ENCODE measurements around the gene TMEM214.

Gene TMEM214

DNA sequence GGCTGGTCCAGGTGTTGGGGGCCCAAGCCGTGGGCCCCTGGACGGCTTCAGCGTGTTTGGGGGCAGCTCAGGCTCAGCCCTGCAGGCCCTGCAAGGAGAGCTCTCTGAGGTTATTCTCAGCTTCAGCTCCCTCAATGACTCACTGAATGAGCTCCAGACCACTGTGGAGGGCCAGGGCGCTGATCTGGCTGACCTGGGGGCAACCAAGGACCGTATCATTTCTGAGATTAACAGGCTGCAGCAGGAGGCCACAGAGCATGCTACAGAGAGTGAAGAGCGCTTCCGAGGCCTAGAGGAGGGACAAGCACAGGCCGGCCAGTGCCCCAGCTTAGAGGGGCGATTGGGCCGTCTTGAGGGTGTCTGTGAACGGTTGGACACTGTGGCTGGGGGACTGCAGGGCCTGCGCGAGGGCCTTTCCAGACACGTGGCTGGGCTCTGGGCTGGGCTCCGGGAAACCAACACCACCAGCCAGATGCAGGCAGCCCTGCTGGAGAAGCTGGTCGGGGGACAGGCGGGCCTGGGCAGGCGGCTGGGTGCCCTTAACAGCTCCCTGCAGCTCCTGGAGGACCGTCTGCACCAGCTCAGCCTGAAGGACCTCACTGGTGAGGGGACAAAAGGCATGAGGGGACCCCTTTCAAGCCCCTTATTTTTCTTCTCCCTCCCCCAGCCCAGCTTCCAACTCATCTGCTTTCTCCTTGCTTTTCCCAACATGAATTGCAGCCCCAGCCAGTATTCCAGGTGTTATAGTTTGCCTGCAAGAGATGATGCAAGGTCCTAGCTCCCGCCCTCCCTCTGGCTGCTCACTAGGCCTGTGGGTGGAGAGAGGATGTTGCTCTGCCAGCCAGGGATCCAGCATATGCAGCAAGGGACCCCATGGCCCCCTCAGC is 50.9 kb downstream of the TMEM214 start:
- TF ChIP-seq, protein P1, sequence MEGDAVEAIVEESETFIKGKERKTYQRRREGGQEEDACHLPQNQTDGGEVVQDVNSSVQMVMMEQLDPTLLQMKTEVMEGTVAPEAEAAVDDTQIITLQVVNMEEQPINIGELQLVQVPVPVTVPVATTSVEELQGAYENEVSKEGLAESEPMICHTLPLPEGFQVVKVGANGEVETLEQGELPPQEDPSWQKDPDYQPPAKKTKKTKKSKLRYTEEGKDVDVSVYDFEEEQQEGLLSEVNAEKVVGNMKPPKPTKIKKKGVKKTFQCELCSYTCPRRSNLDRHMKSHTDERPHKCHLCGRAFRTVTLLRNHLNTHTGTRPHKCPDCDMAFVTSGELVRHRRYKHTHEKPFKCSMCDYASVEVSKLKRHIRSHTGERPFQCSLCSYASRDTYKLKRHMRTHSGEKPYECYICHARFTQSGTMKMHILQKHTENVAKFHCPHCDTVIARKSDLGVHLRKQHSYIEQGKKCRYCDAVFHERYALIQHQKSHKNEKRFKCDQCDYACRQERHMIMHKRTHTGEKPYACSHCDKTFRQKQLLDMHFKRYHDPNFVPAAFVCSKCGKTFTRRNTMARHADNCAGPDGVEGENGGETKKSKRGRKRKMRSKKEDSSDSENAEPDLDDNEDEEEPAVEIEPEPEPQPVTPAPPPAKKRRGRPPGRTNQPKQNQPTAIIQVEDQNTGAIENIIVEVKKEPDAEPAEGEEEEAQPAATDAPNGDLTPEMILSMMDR (IDR thresholded peaks at IDR 0.05), result no peak
- Mint-ChIP-seq H3K4me3 (no peak overlapping the region), H3K27me3 (ENCODE audit: low read depth, poor library complexity) (peaks cover 27% of the 10 kb centered on the region), H3K4me1 (peaks cover 53% of the 10 kb centered on the region), H3K36me3 (ENCODE audit: low read depth) (no peaks in the 10 kb centered on the region), H3K9me3 (no peaks in the 10 kb centered on the region), H3K27ac (no peak overlapping the region)
- DNase-seq, result no peak

DNA sequence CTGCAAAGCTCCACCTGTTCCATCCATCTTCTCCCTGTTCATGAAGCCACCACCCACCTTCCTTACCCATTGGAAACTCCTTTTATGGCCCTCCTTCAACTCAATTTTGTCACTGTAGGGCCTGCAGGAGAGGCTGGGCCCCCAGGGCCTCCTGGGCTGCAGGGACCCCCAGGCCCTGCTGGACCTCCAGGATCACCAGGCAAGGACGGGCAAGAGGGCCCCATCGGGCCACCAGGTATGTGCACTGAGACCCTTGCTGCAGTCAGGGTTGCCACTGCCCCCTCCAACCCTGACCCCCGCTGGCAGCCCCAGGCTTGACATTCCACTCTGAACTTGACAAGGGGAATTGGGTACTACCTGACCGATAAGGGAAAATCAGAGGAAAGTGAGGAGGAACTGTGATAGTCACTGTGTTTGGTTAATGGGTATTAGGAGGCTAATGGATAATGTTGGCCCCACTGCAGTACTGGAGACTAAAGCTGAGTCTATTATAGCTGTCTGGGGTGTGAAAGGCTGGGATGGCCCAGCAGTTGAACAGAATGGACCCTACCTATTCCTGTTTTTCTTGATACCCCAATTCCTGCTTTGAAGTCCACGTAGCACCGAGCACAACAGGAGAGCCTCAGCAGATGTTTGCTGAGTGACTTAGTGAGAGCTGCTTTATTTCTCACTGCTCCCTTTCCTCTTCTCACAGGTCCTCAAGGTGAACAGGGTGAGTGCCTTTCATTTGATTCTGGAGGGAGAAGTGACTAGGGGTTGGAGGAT is 51.7 kb downstream of the TMEM214 start:
- peak overlapping the region; percentile 34 for H3K4me3 Mint-ChIP-seq

DNA sequence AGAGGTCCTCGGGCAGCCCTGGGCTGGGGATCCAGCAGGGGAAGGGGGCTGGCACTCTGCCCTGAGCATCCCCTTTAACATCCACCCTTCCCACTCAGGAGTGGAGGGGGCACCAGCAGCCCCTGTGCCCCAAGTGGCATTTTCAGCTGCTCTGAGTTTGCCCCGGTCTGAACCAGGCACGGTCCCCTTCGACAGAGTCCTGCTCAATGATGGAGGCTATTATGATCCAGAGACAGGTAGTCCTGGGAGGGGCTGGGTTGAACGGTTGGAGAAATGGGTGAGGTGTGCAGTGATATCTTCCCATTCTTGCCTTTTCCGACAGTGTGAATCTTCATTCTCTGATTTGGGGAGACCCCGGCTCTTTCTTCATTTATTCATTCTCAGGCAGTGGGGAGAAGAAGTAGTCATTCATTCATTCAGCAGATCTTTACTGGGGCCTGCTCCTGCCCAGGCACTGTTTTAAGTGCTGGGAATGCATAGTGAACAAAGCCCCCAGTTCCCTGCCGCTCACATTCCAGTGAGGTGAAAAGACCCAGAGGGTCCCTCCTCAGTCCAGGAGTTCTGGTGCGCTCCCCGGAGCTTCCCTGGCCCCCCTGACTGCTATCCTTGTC is 52.4 kb downstream of the TMEM214 start:
- H3K4me1 Mint-ChIP-seq, result peaks cover 41% of the 10 kb centered on the region
- H3K4me3 Mint-ChIP-seq, result peak overlapping the region; percentile 62
- TF ChIP-seq, protein P1 (IDR thresholded peaks at IDR 0.05), result no peak
- peaks cover 29% of the 10 kb centered on the region for H3K27me3 Mint-ChIP-seq (ENCODE audit: low read depth, poor library complexity)
- H3K9me3 Mint-ChIP-seq, result no peaks in the 10 kb centered on the region
- no peak overlapping the region for H3K27ac Mint-ChIP-seq
- no peaks in the 10 kb centered on the region for H3K36me3 Mint-ChIP-seq (ENCODE audit: low read depth)
- DNase-seq, result no peak

More for the DNA sequence above, 51.7 kb downstream of the TMEM214 start:
- peaks cover 29% of the 10 kb centered on the region for H3K27me3 Mint-ChIP-seq (ENCODE audit: low read depth, poor library complexity)
- DNase-seq, result no peak
- H3K4me1 Mint-ChIP-seq, result peaks cover 48% of the 10 kb centered on the region
- H3K27ac Mint-ChIP-seq, result no peak overlapping the region
- no peaks in the 10 kb centered on the region for H3K9me3 Mint-ChIP-seq
- no peaks in the 10 kb centered on the region for H3K36me3 Mint-ChIP-seq (ENCODE audit: low read depth)
- TF ChIP-seq, protein P1 (IDR thresholded peaks at IDR 0.05), result no peak

DNA sequence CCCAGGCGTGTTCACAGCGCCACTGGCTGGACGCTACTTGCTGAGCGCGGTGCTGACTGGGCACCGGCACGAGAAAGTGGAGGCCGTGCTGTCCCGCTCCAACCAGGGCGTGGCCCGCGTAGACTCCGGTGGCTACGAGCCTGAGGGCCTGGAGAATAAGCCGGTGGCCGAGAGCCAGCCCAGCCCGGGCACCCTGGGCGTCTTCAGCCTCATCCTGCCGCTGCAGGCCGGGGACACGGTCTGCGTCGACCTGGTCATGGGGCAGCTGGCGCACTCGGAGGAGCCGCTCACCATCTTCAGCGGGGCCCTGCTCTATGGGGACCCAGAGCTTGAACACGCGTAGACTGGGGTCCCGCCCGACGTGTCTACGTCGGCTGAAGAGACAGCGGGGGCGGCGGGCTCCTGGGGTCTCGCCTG is 52.9 kb downstream of the TMEM214 start:
- peaks cover 36% of the 10 kb centered on the region for H3K4me1 Mint-ChIP-seq
- no peak overlapping the region for H3K27ac Mint-ChIP-seq
- TF ChIP-seq, protein P1 (IDR thresholded peaks at IDR 0.05), result no peak
- H3K27me3 Mint-ChIP-seq (ENCODE audit: low read depth, poor library complexity), result peaks cover 29% of the 10 kb centered on the region
- no peaks in the 10 kb centered on the region for H3K36me3 Mint-ChIP-seq (ENCODE audit: low read depth)
- peak overlapping the region; percentile 62 for H3K4me3 Mint-ChIP-seq
- DNase-seq, result peak; percentile 54
- no peaks in the 10 kb centered on the region for H3K9me3 Mint-ChIP-seq

DNA sequence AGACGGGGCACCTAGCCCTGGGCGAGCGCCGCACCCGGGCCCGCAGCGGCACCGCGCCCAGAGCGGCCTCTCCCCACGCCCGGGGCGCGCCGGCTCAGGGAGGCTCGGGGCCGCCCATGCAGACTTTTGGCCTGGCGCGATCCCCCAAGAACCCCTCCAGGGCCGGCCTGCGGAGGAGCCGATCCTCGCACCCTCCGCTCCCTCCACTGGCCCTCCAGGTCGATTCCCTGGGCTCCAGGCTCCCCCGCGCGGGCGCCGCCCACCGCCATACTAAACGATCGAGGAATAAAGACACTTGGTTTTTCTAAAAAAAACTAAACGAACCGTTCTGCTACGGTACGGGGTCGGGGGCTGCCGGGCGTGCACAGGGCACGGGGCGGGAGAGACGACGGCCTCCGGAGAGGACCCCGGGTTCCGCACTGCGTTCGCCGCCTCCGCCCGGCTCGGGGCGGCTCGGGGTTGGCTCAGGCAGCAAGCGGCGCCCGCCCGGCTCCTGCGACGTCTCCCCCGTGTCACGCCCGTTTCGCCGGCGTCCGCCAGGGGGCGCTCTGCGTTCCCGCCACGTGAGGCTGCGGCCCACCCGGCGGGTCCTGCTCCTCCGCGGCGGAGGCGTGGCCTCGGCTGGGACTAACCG is 53.4 kb downstream of the TMEM214 start:
- peak; percentile 98 for DNase-seq
- TF ChIP-seq, protein P1 (IDR thresholded peaks at IDR 0.05), result peak; percentile 73
- H3K4me1 Mint-ChIP-seq, result peaks cover 31% of the 10 kb centered on the region
- no peak overlapping the region for H3K27ac Mint-ChIP-seq
- H3K27me3 Mint-ChIP-seq (ENCODE audit: low read depth, poor library complexity), result peaks cover 33% of the 10 kb centered on the region
- H3K9me3 Mint-ChIP-seq, result no peaks in the 10 kb centered on the region
- no peaks in the 10 kb centered on the region for H3K36me3 Mint-ChIP-seq (ENCODE audit: low read depth)
- H3K4me3 Mint-ChIP-seq, result peak overlapping the region; percentile 81

Data from nephron progenitor cell (in vitro differentiated cells).